NCI-H345 (cell line): Measurements from ENCODE around the gene FCHSD1.

ENCODE experiments used
- DNase-seq: peaks from one replicate; lab custom pipeline; 2025; lab: John Stamatoyannopoulos, UW

Gene FCHSD1

DNA sequence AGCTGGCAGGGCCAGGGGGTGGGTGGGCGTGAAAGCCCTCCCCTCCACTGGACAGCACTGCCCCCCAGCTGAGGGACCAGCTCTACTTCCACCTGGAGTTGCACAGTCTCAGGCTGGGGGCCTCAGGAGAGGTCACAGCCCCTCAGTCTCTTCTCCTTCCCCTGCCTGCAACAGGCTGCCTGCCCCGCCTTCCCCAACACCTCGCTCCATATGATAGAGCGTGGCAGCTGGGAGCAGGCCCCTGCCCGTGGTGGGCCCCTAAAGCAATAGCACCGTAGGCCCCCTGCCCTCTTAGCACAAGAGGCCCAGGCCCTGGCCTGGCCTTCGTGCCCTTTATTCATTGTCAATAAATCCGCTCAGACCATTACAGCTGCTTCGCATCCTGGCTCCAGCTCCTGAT is 10.5 kb downstream of the FCHSD1 start:
- DNase-seq = no peak

DNA sequence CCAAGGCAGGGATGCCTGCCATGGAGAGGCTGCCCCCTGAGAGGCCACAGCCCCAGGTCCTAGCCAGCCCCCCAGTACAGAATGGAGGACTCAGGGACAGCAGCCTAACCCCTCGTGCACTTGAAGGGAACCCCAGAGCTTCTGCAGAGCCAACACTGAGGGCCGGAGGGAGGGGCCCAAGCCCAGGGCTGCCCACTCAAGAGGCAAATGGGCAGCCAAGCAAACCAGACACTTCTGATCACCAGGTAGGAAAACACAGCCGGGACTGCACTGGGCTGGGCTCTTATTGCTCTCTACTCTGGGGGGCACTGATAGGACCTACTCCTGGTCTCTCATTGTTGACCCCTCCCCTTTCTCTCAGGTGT is 11.2 kb downstream of the FCHSD1 start:
- DNase-seq = no peak

DNA sequence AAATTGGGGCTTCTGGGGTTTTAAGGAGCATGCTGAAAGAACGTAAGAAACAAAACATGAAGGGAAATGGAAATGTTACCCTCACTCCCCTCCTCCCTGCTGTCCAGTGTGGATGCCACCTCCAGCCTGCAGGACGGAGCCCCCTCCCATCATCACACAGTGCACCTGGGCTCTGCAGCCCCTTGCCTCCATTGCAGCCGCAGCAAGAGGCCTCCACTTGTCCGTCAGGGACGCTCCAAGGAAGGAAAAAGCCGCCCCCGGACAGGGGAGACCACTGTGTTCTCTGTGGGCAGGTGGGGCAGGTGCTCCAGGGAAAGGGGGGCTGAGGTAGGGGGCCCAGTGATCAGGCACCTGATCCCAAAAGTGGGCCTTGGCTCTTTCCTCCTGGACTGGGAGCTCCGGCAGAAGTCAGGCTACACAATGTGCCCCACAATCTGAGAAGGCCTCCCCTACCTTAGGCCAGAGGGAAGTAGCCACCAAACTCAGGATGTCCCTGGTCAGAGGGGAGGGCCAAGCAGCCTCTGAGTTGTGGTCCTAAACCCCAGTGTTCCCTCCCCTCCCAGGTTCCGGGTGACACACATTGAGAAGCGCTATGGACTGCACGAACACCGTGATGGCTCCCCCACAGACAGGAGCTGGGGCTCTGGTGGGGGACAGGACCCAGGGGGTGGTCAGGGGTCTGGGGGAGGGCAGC is 11.7 kb downstream of the FCHSD1 start:
- no peak for DNase-seq

DNA sequence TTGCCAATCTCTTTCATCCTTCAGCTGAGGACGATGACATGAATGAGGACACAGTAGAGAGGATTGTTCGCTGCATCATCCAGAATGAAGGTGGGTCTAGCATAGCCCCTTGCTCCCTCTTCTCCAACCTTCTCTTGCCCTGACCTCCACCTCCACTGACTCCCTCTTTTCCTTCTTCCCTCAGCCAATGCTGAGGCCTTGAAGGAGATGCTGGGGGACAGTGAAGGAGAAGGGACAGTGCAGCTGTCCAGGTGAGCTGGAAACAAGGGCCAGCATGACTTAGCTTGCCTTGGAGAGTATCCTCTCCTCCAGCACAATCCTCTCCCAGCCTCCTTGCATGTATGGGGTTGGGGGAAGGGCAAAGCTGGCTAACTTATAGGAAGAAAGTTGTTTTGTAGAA is 12.4 kb downstream of the FCHSD1 start:
- no peak for DNase-seq

DNA sequence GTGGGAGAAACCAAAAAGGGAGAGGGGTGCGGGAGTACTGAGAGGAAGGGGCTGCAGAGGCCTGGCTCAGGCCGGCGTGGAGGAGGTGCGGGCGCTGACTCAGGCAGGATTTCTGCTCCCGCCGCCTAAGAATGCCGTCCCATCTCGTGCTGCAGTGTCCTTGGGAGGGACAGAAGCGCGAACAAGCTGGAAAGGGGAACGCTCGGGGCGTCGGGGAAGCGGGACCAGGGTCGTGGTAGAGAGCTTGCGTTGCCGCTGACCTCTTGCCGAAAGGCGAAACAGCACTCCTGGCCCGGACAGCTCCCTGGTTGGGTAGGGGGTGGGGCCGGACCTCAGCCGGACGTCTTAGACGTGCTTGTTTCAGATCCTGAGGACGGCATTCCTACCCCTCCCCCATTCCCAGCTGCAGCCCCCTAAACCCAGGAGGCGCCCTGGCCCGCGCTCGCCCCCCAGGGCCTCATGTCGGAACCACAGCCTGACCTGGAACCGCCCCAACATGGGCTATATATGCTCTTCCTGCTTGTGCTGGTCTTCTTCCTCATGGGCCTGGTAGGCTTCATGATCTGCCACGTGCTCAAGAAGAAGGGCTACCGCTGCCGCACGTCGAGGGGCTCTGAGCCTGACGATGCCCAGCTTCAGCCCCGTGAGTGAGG is 13.3 kb downstream of the FCHSD1 start:
- DNase-seq = peak; percentile 22

DNA sequence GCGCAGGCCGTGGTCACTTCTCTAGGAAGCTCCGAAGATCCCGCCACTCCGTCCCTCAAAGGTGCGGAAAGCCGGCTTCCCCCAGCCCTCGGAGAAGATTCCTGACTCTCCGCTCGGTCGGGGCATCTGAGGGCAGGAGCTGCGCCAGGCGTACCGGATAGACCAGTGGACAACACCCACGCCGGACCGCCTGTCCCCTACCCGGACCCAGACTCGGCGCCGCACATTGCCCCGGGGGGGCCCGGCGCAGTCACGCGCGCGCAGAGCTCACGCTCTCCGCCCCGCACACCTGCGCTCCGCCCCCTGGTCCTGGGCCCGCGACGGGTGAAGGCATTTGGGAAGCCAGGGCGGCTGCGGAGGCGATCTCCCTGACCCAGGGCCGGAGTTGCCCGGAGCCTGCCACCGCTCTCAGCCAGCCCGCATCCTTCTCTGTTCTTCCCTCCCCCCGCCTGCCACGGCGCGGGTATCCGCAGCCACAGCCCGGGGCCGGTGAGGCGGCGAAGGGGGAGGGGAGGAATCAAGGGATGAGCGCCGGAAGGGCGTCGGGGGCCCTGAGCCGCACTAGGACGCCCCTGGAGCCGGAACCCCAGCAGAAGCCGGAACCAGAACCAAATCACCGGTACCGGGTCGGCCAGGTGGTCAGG is 14.0 kb downstream of the FCHSD1 start:
- peak; percentile 55 for DNase-seq

DNA sequence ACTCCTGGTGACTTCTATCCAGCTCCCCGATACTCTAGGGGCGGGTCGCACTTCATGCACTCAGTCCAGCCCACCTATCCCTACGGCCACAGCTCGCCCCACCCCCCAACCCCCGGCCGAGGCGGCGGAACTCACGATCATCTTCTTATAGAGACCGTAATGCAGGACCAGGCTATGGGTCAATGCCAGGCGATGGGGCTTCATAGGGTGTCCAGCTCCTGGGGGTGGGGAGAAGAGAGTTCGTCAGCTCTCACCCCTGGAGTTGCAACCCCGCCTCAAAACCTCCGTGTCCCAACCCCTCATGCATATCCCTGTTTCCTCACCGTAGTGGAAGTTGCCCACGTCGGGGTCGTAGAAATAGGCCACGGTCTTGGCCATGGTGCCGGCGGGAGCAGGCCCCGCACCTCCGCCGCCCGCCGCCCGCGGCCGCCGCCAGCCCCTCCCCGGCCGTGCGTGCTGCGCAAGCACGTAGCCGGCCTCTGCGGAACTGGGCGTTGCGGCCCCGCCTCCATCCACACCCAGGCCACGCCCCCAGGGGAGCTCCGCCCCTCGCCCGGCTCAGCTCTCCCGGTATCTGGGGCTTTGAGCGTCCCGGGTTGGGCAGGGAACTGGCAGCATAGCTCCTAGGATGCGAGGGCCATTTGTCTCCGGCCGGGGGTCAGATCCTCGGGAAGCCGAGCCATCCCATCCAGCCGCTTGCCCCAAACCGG is 14.7 kb downstream of the FCHSD1 start, which contains the start of the genes HDAC3 and RELL2:
Gene HDAC3 (minus strand): TSS at position 437 of the 710 bp plus-strand sequence. CDS start 59 bp downstream, at position 378.
Gene RELL2 (plus strand): TSS at position 585 of the 710 bp plus-strand sequence. CDS start 1,229 bp downstream, outside the sequence.
- peak; percentile 94 for DNase-seq

DNA sequence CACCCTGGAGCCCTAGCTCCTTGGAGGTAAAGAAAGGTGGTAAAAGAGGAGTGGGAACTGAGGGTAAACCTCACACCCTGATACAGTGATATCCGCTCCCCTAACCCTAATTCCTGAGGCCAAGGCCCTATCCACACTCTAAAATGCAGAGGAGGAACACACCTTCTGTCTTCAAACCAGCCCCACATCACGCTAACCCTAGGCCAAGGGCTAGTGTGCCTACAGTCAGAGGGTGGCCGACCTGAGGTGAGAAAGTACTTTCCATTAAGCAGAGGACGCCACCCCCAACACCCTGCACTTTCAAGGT is 15.2 kb downstream of the FCHSD1 start:
- no peak for DNase-seq

DNA sequence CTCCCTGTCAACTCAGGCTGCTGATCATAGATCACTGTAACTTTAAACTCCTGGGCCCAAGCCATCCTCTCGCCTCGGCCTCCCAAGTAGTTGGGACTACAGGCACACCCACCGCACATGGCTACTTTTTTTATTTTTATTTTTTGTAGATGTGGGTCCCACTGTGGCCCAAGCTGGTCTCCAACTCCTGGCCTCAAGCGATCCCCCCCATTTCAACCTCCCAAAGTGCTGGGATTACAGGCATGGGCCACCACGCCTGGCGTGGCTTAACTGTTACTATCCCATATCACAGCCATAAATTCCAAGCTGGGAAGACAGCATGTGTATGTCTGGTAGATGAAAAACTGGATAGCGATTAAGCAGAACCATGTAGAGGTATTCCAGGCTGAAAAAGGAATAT is 15.6 kb downstream of the FCHSD1 start:
- DNase-seq = no peak

DNA sequence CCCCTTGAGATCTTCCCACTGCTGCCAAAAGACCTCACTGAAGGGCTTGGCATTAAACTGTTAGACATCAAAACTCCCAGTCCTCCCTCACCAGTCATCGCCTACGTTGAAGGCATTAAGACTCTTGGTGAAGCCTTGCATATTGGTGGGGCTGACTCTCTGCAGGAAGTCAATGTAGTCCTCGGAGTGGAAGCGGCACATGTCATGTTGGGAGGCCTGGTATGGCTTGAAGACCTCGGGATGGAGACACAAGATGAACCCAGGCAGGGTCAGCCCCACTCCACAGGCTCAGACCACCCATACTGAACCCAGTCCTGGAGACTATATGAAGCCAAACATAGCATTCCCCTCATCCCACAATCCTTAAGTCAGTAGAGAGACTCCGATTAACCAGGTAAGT is 16.5 kb downstream of the FCHSD1 start:
- no peak for DNase-seq

DNA sequence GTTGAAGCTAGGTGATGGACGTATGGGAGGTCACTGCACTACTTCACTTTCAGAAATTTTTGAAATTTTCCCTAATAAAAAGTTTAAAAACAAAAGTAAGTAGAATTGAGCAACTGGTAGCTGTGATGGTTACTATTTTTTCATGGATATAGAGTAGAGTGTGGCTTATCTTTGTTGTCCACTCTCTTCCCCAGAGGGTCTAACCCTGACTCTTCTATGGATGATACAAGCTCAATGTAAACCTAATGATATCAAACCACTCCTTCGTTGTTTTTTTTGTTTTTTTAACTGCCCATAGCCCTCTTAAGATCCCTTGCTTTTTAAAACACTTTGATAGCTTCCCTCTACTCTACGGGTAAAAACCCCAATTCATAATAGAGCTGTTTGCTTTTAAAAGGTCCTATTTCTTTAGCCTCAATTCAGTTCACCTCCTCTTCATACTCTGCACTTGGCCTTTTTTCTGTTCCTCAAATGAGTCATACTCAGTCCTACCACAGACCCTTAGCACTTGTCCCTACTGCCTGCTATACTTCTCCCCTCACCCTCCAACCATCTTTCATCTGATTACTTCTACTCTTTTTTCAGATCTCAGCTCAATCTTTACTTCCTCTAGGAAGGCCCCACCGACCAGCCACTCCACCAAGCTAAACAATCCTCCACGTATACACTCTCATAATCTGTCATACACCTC is 17.2 kb downstream of the FCHSD1 start:
- DNase-seq = no peak

DNA sequence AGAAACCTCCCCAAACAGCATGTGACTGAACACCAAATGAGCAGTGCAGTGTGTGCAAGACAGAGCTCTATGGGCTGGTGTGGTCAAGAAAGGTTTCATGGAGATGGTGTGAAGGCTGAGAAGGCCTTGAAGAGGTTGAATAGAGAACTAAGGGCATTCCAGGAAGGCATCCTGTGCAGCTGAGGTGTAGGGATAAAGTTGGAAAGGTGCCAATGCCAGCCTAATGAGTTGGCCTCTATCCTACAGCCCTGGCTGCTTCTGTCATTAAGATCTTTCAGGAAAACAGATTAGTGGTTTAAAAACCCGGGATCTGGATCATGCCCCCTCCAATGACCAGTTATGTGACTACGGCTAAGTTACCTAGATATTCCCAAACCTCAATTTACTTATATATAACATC is 18.6 kb downstream of the FCHSD1 start:
- peak; percentile 36 for DNase-seq

DNA sequence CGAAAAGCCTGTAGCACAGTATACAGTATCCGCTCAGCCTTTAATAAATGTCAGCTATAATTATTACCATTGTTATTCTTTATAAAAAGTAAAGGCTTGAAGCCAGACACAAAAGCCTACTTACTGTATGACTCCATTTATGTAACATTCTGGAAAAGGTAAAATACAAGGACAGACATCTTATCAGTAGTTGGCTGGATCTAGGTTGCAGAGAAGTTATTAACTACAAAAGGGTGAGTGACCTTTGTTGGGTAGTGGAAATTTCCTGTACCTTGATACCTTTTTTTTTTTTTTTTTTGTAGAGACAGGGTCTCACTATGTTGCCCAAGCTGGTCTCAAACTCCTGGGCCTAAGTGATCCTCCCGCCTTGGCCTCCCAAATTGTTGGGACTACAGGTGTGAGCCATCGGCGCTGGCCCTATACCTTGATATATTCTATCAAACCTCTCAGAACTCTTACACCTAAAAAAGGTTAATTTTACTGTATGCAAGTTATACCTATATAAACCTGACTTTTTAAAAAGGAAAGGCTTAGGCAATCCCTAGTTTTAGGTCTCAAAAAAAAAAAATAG is 20.6 kb downstream of the FCHSD1 start:
- no peak for DNase-seq

DNA sequence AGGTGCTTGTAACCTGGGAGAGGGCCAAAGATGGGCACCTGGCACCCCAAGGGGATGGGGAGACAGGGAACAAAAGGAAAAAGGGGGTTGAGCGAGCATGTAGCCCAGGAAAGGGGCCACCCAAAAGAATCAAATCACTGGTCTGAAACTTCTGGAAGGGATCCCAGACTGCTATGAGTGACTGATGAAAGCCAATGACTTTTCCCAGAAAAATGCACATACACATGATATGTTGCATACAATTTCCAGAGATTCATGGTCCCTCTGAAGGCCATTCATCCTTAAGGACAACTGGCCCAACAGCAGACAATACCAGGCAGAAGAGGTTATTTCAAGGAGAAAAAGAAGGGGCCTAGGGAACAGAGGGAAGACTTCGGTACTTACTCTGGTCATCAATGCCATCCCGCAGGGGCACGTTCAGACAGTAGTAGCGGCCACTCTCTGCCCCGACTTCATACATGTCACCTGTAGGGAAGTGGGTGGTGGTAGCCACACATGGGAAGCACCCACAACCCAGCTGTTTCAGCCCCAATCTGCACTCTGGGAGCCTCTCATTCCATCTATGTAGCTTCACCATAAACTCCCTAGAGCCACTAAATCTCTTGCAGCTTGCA is 22.9 kb downstream of the FCHSD1 start:
- no peak for DNase-seq

DNA sequence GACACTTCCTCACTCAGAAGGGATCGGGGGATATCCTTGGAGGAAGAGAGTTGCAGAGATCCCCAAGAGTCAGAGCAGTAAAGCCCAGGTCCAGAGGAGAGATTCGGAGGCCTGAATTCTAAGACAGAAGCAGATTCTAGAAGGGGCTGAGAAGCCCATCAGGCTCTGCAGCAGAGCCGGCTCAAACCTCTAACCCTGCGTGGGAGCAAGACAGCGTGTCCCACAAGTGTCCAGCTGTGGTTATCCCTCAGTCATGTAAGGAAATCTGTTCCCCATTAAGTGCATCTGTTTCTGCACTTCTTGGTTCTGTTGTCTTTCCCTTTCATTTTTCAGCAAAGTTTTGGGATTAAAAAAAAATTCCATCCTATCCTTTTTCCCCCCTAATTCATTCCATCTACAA is 27.6 kb downstream of the FCHSD1 start:
- no peak for DNase-seq

DNA sequence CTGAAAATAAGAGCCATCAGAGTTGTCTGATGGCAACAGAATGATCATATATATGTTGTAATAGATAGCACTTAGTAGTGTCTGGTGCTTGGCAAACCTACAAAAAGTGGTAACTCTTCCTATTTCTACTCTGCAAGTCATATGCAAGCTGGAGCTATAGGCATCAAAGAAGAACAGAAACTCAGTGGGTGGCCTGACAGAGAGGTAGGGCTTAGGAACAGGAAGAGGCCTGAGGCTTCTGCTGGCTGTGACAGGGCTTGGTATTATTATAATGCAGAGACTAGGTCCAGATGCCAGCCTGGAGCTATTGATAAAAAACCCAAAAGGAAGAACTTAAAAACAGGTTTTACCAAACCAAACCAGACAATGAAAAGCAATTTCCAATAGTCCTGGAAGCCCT is 28.0 kb downstream of the FCHSD1 start:
- no peak for DNase-seq

DNA sequence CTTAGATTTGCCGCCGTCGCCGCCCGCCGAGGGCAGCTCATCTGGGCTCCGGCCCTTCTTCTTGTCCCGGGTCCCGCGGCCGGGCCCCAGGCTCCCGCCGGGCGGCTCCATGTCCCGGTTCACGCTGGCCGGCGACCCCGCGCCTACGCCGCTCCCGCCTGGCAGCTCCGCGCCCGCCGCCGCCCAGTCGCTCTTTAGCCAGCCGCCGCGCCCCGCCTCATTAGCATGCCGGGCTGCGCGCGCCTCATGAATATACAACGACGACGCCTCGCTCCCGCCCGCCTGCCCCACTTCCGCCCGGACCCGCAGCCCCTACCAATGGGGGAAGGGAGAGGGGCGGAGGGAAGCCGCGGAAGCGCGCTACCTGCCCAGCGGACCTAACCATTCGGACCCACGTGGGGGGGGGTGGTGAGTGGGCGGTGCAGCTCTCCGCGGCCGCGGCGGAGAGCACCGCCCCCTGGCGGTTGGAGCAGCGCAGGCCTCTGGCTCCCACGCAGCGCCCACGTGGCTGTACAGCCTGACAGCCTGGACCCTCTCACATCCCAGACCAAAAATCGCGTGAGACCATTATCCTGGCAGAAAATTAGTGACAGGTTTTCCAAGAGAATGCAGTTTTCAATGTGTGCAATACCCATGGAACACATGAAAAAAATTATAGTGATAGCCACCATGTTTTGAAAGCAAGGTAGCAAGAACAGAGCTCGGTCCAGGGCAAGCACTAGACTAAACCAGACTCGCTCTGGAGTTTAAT is 32.2 kb downstream of the FCHSD1 start, which contains the start of gene DIAPH1:
Gene DIAPH1 (minus strand): TSS at position 197 of the 751 bp plus-strand sequence. CDS start 86 bp downstream, at position 111.
- peak; percentile 99 for DNase-seq

DNA sequence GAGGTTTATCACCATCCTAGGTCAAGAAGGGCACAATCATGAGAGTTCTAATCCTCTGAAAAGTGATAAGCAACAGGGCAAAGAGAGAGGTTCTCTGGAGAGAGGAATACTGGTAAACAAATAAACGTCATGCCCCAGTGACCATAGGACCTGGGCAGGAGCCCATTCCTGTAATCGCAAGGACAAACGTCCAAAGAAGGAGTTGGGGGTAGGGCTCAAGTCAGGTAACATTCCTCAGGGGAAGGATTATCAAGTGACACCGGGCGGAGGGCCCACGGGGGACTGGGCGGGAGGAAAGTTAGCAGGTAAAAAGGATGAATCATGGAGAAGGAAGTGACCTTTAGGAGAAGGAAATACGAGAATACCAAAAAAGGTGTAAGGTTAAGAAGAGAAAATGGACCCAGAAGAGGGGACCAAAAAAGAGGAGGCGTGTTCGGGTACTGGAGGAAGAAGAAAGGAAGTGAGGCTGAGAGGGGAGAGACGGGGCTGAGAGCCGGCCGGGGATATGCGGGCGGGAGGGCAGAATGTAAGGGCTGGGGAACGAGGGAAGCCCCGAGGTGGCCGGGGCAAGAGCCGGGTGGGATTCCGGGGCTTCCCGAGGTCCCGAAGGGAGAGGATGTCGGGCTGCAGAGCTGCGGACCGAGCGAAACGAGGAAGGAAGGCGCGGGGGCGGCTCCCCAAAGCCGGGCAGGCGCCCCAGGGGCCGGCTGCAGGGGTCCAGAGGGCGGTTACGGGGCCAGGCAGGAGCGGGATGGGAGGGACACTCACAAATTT is 33.0 kb downstream of the FCHSD1 start:
- DNase-seq = peak; percentile 66

DNA sequence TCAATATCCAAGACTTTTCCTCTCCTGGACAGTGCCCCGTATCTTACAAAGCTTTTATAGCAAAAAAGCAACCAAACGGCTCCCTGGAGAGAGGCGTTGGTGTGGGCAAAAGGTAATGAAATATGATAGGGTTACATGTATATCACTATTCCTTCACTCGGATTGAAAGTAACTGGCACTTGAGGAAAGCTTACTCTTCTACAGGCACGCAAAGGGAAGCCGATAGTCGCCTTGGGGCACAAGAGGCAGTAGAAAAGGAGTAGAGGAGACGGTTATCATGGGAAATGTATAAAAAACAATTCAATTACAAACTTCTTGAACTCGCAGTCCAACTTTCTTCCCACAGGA is 33.6 kb downstream of the FCHSD1 start:
- DNase-seq = no peak

DNA sequence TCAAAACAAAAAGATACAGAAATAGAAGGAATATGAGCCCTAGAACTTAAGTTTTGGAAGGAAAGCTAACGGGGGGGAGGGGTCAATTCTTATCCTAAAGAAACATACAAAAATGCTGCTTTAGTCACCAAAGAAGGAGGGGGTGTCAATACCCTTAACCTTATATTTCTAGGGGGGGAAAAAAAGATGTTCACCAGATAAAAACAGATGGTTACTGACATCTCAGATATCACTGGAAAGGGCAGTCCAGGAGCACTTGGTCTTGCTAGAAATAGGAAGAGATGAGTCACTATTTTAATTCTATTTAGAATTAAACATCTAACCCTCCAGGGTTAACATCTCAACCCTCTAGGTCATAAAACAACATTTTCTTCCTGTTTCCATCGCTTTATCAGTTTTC is 34.1 kb downstream of the FCHSD1 start:
- no peak for DNase-seq
